SJCRH30 (cell line): ENCODE data around the gene WDR72. TPM values are rescaled to one million over a fixed set of nuclear protein-coding genes. Genes with fewer than 3 reads are reported as not detected.
"Not testable (repeated sequence)": the region's sequence is repeated elsewhere in the genome, so short reads cannot be mapped to it uniquely, and the experiment has no call there.

ENCODE experiments used
- DNase-seq, 2 experiments: peaks; one replicate each; pipeline ENCODE4 v3.0.0-alpha.2; 2015 to 2020
- H3K27ac ChIP-seq: fragments of 250-450 bp; sonication (Bioruptor Pico); 2 replicates; pipeline ENCODE4 v1.5.1; 2020; ENCODE audit warnings: mild to moderate bottlenecking, moderate library complexity
- H3K27me3 ChIP-seq: fragments of 250-450 bp; sonication (Bioruptor Pico); 2 replicates; pipeline ENCODE4 v1.5.1; 2020; ENCODE audit warnings: mild to moderate bottlenecking, moderate library complexity
- H3K36me3 ChIP-seq: fragments of 250-450 bp; sonication (Bioruptor Pico); 2 replicates; pipeline ENCODE4 v1.5.1; 2020; ENCODE audit warnings: mild to moderate bottlenecking, moderate library complexity
- H3K4me1 ChIP-seq: fragments of 250-450 bp; sonication (Bioruptor Pico); 2 replicates; pipeline ENCODE4 v1.5.1; 2020; ENCODE audit warnings: mild to moderate bottlenecking, moderate library complexity
- H3K4me3 ChIP-seq: fragments of 250-450 bp; sonication (Bioruptor Pico); 2 replicates; pipeline ENCODE4 v1.5.1; 2020; ENCODE audit warnings: mild to moderate bottlenecking, moderate library complexity
- H3K9me3 ChIP-seq: fragments of 250-450 bp; sonication (Bioruptor Pico); replicated peaks from 2 replicates; pipeline ENCODE4 v1.5.1; 2020; ENCODE audit warnings: mild to moderate bottlenecking, moderate library complexity
- total RNA-seq: library from RNA; depleted of rRNA; stranded (reverse); fragments of >200 nt; shearing (Covaris generic); gene quantifications from 2 replicates; pipeline ENCODE4 v1.2.3, GENCODE V29; 2014

Gene WDR72
- total RNA-seq, 1 experiment from 2014 or later, result not detected

GRCh38 chr15:53548236-53548635 is 211.2 kb downstream of the WDR72 start:
- Histone ChIP-seq H3K4me1 (no peaks in the 10 kb centered on the region), H3K36me3 (no peaks in the 10 kb centered on the region), H3K27me3 (no peaks in the 10 kb centered on the region), H3K9me3 (no peaks in the 10 kb centered on the region), H3K4me3 (no peak overlapping the region), H3K27ac (no peak overlapping the region)
- no peak for DNase-seq

GRCh38 chr15:53540626-53541300 is 218.7 kb downstream of the WDR72 start:
- not testable (repeated sequence) for DNase-seq, H3K27ac ChIP-seq, H3K36me3 ChIP-seq, H3K9me3 ChIP-seq, H3K4me3 ChIP-seq, H3K27me3 ChIP-seq, H3K4me1 ChIP-seq

- H3K27ac ChIP-seq, result no peak overlapping the region
- H3K9me3 ChIP-seq, result no peaks in the 10 kb centered on the region
- no peak for DNase-seq
- H3K36me3 ChIP-seq, result no peaks in the 10 kb centered on the region
- no peak overlapping the region for H3K4me3 ChIP-seq
- no peaks in the 10 kb centered on the region; the same call in 1 of the 2 replicates for H3K4me1 ChIP-seq
- no peaks in the 10 kb centered on the region for H3K27me3 ChIP-seq
Observed at GRCh38 chr15:53539878-53540277, 219.6 kb downstream of the WDR72 start.

- peak in 1 of 2 experiments; percentile 3 for DNase-seq
- Histone ChIP-seq H3K27ac (peak overlapping the region; percentile 9; the same call in 1 of the 2 replicates), H3K4me1 (no peaks in the 10 kb centered on the region; the same call in 1 of the 2 replicates), H3K4me3 (no peak overlapping the region), H3K27me3 (no peaks in the 10 kb centered on the region), H3K36me3 (no peaks in the 10 kb centered on the region), H3K9me3 (no peaks in the 10 kb centered on the region)
Observed at GRCh38 chr15:53536479-53537120, 222.9 kb downstream of the WDR72 start.

GRCh38 chr15:53535886-53536285 is 223.6 kb downstream of the WDR72 start:
- H3K27ac ChIP-seq, result peak overlapping the region; percentile 9; the same call in 1 of the 2 replicates
- no peaks in the 10 kb centered on the region for H3K36me3 ChIP-seq
- no peaks in the 10 kb centered on the region; the same call in 1 of the 2 replicates for H3K4me1 ChIP-seq
- DNase-seq, result peak; percentile 10 to 39
- no peak overlapping the region for H3K4me3 ChIP-seq
- H3K9me3 ChIP-seq, result no peaks in the 10 kb centered on the region
- no peaks in the 10 kb centered on the region for H3K27me3 ChIP-seq

- Histone ChIP-seq H3K9me3 (no peaks in the 10 kb centered on the region), H3K27me3 (no peaks in the 10 kb centered on the region), H3K4me1 (no peaks in the 10 kb centered on the region; the same call in 1 of the 2 replicates), H3K4me3 (no peak overlapping the region), H3K27ac (no peak overlapping the region), H3K36me3 (no peaks in the 10 kb centered on the region)
- no peak for DNase-seq
Observed at GRCh38 chr15:53534105-53534839, 225.2 kb downstream of the WDR72 start.

GRCh38 chr15:53530761-53531160 is 228.7 kb downstream of the WDR72 start:
- DNase-seq, result no peak
- H3K27me3 ChIP-seq, result no peaks in the 10 kb centered on the region
- H3K27ac ChIP-seq, result no peak overlapping the region
- no peaks in the 10 kb centered on the region for H3K4me1 ChIP-seq
- H3K9me3 ChIP-seq, result no peaks in the 10 kb centered on the region
- H3K4me3 ChIP-seq, result no peak overlapping the region
- no peaks in the 10 kb centered on the region for H3K36me3 ChIP-seq

GRCh38 chr15:53527996-53528395 is 231.5 kb downstream of the WDR72 start:
- H3K36me3 ChIP-seq, result no peaks in the 10 kb centered on the region
- H3K4me1 ChIP-seq, result no peaks in the 10 kb centered on the region
- H3K4me3 ChIP-seq, result no peak overlapping the region
- H3K27ac ChIP-seq, result no peak overlapping the region
- no peak for DNase-seq
- no peaks in the 10 kb centered on the region for H3K9me3 ChIP-seq
- no peaks in the 10 kb centered on the region for H3K27me3 ChIP-seq

GRCh38 chr15:53525894-53526293 is 233.6 kb downstream of the WDR72 start:
- Histone ChIP-seq H3K27me3 (no peaks in the 10 kb centered on the region), H3K4me1 (no peaks in the 10 kb centered on the region), H3K4me3 (no peak overlapping the region), H3K36me3 (no peaks in the 10 kb centered on the region), H3K27ac (no peak overlapping the region), H3K9me3 (no peaks in the 10 kb centered on the region)
- no peak for DNase-seq

- H3K36me3 ChIP-seq, result no peaks in the 10 kb centered on the region
- no peaks in the 10 kb centered on the region for H3K9me3 ChIP-seq
- H3K27me3 ChIP-seq, result no peaks in the 10 kb centered on the region
- no peak overlapping the region for H3K27ac ChIP-seq
- no peaks in the 10 kb centered on the region for H3K4me1 ChIP-seq
- DNase-seq, result peak in 1 of 2 experiments; percentile 15
- no peak overlapping the region for H3K4me3 ChIP-seq
Observed at GRCh38 chr15:53522991-53523390, 236.5 kb downstream of the WDR72 start.

GRCh38 chr15:53520996-53521395 is 238.5 kb downstream of the WDR72 start:
- Histone ChIP-seq H3K9me3 (no peaks in the 10 kb centered on the region), H3K36me3 (no peaks in the 10 kb centered on the region), H3K27me3 (no peaks in the 10 kb centered on the region), H3K27ac (no peak overlapping the region), H3K4me1 (no peaks in the 10 kb centered on the region), H3K4me3 (no peak overlapping the region)
- no peak for DNase-seq

GRCh38 chr15:53513431-53513830 is 246.0 kb downstream of the WDR72 start:
- no peaks in the 10 kb centered on the region for H3K27me3 ChIP-seq
- no peak overlapping the region for H3K4me3 ChIP-seq
- no peak for DNase-seq
- no peaks in the 10 kb centered on the region for H3K4me1 ChIP-seq
- no peaks in the 10 kb centered on the region for H3K36me3 ChIP-seq
- H3K27ac ChIP-seq, result no peak overlapping the region
- H3K9me3 ChIP-seq, result no peaks in the 10 kb centered on the region

- Histone ChIP-seq H3K4me1 (no peaks in the 10 kb centered on the region), H3K9me3 (no peaks in the 10 kb centered on the region), H3K4me3 (no peak overlapping the region), H3K27ac (no peak overlapping the region), H3K36me3 (no peaks in the 10 kb centered on the region), H3K27me3 (no peaks in the 10 kb centered on the region)
- no peak for DNase-seq
Observed at GRCh38 chr15:53512029-53512428, 247.4 kb downstream of the WDR72 start.

- Histone ChIP-seq H3K27ac (no peak overlapping the region), H3K9me3 (no peaks in the 10 kb centered on the region), H3K4me1 (no peaks in the 10 kb centered on the region), H3K4me3 (no peak overlapping the region), H3K36me3 (no peaks in the 10 kb centered on the region), H3K27me3 (no peaks in the 10 kb centered on the region)
- DNase-seq, result no peak
Observed at GRCh38 chr15:53511175-53511574, 248.3 kb downstream of the WDR72 start.

GRCh38 chr15:53506370-53506769 is 253.1 kb downstream of the WDR72 start:
- H3K4me3 ChIP-seq, result no peak overlapping the region
- no peaks in the 10 kb centered on the region for H3K9me3 ChIP-seq
- H3K27me3 ChIP-seq, result no peaks in the 10 kb centered on the region
- H3K36me3 ChIP-seq, result no peaks in the 10 kb centered on the region
- H3K27ac ChIP-seq, result no peak overlapping the region
- H3K4me1 ChIP-seq, result no peaks in the 10 kb centered on the region
- DNase-seq, result no peak
